HG03095 (cell line): ENCODE data around the gene ODF4.

Experiments used
- ATAC-seq: cut with Tn5 transposase; IDR thresholded peaks from one replicate; pipeline ENCODE4 v1.9.1; 2021; ENCODE audit warnings: moderate library complexity; ENCODE audit not compliant: unreplicated experiment

Gene ODF4, protein sequence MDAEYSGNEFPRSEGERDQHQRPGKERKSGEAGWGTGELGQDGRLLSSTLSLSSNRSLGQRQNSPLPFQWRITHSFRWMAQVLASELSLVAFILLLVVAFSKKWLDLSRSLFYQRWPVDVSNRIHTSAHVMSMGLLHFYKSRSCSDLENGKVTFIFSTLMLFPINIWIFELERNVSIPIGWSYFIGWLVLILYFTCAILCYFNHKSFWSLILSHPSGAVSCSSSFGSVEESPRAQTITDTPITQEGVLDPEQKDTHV

GRCh38 chr17:8339540-8339939 is at the start of gene ODF4:
Gene ODF4, plus strand, starts transcription at chr17:8339840. Its CDS starts 212 bp downstream, at chr17:8340052.
- ATAC-seq = no peak

GRCh38 chr17:8290043-8290442 is 49.6 kb upstream of the ODF4 start:
- no peak for ATAC-seq

DNA sequence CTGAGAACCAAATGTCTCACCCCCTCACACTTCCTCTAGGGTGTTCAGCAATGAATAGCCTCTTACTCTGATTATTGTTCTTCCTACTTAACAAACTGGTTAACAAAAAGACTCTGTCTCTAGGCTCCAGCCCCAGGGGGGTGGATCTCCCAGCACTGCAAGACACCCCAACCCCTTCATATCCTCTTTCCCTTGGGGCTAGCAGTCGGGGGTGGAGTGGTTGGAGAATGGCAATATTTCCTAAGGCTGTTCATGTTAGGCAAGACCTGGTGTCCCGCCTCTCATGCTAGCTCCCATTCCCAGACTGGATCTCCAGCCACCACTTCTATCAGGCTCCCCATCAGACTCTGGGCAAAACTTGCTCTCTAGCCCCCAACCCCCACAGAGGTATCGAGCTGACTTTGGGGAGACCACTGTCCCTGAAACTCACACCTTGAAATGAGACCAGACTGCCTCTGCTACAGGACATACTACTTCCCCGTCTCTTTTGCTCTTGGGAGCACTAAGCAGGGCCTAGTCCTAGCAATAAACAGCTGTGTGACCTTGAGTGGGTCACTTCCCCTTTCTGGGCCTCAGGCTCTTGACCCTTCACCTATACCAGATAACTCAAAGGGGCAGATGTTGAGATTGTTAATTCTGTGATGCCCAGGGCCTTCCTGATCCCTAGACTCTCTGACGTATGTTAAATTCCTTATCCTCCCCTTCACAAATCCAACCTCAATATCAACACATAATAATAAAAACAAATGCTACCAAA is 46.8 kb upstream of the ODF4 start:
- ATAC-seq = no peak

GRCh38 chr17:8294361-8294760 is 45.3 kb upstream of the ODF4 start:
- no peak for ATAC-seq

DNA sequence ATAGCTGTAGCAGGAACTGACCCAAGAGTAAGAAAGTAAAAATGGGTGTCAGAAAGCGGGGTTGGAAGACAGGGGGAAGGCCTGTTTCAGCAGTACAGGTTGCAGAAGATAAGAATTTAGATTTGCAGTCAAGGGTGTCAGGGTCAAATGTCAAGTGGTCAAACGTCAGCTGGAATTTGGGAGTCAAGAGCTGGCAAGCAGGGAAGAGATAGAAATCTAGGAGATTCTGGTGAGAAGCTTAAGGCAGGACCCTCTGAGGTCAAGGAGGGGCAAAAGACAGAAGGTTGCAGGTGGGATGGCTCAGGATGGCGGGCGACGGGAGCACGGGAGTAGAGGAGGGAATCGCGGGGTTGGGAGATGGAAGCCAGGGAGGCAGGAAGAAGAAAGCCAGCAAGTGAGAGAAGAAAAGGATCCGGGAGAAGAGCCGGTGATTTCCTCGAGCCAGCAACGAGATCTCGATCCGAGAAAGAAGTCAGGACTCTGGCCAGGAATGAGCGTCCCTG is 44.8 kb upstream of the ODF4 start:
- no peak for ATAC-seq

DNA sequence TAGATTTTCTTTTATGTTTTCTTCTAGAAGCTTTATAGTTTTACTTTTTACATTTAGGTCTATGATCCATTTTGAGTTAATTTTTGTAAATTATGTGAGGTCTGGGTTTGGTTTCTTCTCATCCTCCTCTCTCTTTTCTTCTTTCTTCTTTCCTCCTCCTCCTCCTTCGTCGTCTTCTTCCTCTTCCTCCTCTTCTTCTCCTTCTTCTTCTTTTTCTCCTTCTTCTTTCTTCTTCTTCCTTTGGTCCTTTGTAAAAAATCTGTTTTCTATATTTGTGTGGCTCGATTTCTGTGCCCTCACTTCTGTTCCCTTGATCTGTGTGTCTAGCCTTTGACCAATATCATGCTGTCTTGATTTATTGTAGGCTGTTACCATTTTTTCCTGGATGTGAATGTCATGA is 39.4 kb upstream of the ODF4 start:
- no peak for ATAC-seq

DNA sequence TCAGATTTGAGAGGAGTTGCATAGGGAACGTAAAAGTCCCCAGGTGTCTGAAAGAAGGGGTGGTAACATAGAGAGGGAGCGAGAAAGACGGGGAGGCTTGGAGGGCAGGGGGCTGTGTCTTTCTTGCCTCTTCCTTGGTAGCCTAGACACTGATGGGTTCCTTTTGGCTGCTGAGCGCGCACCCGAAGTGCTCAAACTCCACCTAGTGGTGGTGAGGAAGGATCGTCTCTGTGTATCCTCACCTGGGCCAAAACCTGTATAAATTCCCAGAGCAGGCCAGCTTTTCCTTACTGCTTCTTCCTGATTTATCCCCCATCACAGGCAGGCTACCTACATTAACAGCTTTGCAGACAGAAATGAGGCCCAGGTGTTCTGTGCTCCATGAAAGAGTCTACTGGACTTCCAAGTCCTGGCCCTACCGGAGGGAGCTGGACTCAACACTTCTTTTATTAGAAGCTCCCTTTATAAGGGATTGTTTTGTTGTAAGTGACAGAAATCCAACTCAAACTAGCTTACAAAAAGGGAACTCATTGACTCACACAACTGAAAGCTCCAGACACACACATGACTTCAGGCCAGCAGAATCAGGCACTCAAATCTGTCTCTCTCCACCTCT is 38.9 kb upstream of the ODF4 start:
- peak; percentile 57 for ATAC-seq

GRCh38 chr17:8310601-8311123 is 29.0 kb upstream of the ODF4 start:
- no peak for ATAC-seq

DNA sequence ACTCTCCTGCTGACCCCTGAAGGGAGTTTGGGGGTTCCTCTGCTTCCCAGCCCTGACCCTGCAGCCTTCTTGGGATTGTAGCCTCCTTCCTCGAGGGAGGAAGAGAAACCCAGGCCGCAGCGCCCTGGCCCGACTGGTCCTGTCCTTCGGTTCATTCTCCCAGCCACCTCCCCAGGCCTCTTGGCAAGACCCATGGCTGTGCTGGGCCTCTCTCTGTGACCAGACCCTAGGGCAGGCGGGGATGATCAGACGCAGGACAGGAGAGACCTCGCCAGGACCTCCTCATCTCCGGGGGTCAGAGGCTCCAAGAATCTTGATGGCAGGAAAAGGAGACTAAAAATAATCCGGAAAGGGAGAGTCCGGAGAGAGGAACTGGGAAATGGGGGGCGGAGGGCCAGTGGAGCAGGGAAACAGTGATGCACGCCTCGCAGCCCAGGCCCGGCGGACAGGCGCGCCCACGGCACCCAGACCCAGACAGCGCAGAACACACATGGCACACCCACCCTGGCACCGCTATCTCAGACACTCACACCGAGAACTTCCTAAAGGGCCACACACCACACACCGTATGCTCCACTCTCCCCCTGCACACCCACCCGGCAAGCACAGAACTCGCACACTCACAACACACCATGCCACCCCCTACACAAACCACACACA is 28.4 kb upstream of the ODF4 start:
- ATAC-seq = no peak

DNA sequence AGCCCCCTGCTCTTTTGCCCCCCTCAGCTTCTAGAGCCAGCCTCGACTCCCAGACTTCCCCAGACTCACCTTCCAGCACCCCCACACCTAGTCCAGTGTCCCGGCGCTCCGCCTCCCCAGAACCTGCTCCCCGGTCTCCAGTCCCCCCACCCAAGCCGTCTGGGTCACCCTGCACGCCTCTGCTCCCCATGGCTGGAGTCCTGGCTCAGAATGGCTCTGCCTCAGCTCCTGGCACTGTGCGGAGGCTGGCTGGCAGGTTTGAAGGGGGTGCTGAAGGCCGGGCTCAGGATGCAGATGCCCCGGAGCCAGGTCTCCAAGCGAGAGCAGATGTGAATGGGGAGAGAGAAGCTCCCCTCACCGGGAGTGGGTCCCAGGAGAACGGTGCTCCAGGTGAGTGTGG is 27.4 kb upstream of the ODF4 start:
- ATAC-seq = no peak

- no peak for ATAC-seq
Measured at GRCh38 chr17:8312726-8313600, 26.7 kb upstream of the ODF4 start.

GRCh38 chr17:8314797-8315763 is 24.6 kb upstream of the ODF4 start:
- ATAC-seq = no peak

DNA sequence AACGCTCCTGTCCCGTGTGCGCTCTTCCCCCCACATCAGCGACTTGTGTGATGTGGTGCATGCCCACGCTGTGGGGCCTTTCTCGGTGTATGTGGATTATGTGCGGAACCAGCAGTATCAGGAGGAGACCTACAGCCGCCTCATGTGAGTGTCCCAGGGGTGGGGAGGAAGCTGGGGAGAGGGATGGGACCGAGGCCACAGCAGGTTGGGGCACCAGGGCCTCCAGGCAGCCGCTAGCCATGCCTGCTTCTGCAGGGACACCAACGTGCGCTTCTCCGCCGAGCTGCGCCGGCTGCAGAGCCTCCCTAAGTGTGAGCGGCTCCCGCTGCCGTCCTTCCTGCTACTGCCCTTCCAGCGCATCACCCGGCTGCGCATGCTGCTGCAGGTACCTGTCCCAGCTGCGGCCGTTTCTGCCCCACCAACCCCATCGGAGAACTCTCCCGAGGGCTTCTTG is 23.8 kb upstream of the ODF4 start:
- ATAC-seq = no peak

GRCh38 chr17:8318010-8318935 is 21.4 kb upstream of the ODF4 start:
- ATAC-seq = no peak

DNA sequence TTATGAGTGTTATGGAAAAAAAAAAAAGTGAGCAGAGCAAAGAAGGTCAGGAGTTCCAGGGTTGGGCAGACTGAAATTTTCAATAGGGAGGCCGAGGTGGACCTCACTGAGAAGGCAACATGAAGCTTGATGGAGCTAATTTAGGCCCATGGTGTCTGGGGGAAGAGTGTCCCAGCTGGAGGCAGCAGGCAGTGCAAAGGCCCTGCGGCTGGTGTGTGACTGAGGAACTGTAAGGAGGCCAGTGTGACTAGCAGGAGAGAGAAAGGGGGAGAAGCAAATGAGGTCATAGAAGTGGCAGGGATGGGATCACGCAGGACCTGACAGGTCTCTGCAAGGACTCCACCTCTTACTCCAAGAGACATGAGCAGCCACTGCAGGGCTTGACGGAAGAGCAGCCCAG is 19.4 kb upstream of the ODF4 start:
- ATAC-seq = no peak

- no peak for ATAC-seq
Measured at GRCh38 chr17:8320990-8321389, 18.6 kb upstream of the ODF4 start.

- no peak for ATAC-seq
Measured at GRCh38 chr17:8322061-8322460, 17.6 kb upstream of the ODF4 start.

- no peak for ATAC-seq
Measured at GRCh38 chr17:8324132-8324531, 15.5 kb upstream of the ODF4 start.
